ENCODE results near the gene GADD45A.
A peak's percentile ranks its signal among the peaks of the same experiment; 100 is the strongest.

GADD45A gene

GRCh38 chr1:67688526-67689219 is 3.7 kb downstream of the GADD45A start:
- DNase-seq (ENCODE audit: low spot score) (peak; percentile 31), FAIRE-seq (no peak)

DNA sequence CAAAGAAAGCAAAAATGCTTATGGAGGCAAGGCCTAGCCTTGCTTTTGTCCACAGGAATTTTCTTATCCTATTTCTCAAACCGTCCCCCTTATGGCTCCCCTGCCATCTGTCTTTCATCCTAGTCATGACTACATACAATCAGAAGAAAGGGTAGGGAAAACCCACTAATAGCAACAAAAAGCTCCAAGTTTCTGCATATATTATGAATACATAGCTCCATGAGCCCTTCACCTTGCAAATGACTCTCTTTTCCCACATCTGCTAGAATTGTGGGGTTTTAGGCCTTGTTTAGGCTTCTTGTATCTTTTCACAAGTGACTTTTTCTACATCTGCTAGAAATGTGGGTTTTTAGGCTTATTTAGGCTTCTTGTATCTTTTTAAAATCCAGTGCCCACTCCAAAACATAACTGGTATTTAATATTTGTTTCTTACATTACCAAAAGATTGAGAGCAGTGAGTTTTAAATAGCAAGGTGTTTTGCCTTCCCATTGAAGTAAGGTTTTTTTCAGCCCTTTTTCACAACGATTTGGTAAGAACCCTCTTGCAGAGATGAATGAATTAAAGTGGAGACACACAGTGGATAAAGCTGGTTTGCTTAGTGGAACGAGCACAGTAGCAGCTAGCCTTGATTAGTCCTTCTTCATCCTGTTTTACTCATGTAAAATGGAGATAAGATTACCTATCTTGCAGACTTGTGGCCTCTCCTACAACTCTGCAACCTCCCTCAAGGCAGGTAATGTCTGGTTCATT is 4.4 kb downstream of the GADD45A start:
- FAIRE-seq (no peak), DNase-seq (ENCODE audit: low spot score) (peak; percentile 37)

DNA sequence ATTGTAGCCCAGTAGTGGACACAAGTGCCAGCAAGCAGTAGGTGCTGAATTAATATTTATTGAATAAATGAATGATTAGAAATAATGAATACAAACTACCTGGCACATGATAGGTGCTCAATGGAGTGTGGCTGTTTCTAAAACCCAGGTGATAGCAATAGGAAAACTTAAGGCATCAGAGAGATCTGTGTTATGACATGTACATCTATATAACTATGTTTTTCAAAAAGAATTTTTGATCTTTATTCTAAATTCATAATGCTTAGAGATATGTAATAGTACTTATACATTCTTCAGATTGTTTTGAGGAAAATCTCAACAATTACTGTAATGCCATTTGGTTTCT is 5.0 kb downstream of the GADD45A start:
- peak; percentile 37 for DNase-seq (ENCODE audit: low spot score)
- no peak for FAIRE-seq

DNA sequence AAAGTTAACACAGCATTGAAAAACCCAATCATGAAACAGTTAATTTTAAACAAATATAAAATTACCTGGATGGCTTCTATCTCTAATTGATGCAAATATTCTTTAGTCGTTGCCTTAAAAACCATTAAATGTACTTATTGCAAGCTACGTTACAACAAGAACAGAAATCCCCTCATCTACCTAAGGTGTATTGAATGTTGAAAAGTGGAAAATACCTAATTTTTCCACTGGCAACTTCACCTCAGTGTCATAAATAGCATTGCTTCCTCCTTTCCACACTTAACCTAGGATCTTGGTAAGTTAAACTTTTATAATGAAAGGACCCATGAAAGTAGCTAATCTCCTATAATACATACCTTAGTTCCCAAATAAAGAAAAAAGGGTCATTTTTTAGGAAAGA is 5.4 kb downstream of the GADD45A start:
- DNase-seq (ENCODE audit: low spot score) (no peak), FAIRE-seq (no peak)

GRCh38 chr1:67691712-67692111 is 6.7 kb downstream of the GADD45A start:
- DNase-seq (ENCODE audit: low spot score), result no peak
- no peak for FAIRE-seq

- no peak for FAIRE-seq
These were observed 11.0 kb downstream of the GADD45A start for GRCh38 chr1:67695963-67696362.

DNA sequence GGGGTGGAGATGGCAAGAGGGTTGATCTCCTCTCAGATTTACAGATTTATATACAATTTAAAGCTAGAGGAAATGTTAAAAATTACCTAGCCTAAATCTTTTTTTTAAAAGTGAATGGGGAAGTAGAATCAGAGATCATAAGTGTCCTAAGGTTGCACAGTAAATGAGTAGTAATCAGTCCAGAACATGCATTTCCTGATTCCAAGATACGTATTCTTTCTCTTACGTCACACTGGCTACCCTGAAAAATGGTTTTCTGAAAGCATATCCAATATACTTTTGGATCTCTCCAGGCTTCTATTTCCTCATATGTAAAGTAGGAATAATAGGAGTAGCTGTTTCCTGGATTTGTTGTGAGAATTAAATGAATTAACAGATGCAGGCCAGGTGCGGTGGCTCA is 11.7 kb downstream of the GADD45A start:
- FAIRE-seq (no peak), DNase-seq (ENCODE audit: low spot score) (no peak)

More at GRCh38 chr1:67695963-67696362, 11.0 kb downstream of the GADD45A start:
- no peak for DNase-seq (ENCODE audit: low spot score)

- FAIRE-seq, result no peak
- peak; percentile 24 for DNase-seq (ENCODE audit: low spot score)
These were observed 15.2 kb downstream of the GADD45A start for GRCh38 chr1:67700220-67700619.

GRCh38 chr1:67700692-67701410 is 15.8 kb downstream of the GADD45A start:
- DNase-seq (ENCODE audit: low spot score) (peak; percentile 93), FAIRE-seq (peak; percentile 68)

GRCh38 chr1:67701876-67702275 is 16.9 kb downstream of the GADD45A start:
- FAIRE-seq, result no peak
- no peak for DNase-seq (ENCODE audit: low spot score)

GRCh38 chr1:67704351-67704750 is 19.4 kb downstream of the GADD45A start:
- FAIRE-seq (no peak), DNase-seq (ENCODE audit: low spot score) (no peak)

DNA sequence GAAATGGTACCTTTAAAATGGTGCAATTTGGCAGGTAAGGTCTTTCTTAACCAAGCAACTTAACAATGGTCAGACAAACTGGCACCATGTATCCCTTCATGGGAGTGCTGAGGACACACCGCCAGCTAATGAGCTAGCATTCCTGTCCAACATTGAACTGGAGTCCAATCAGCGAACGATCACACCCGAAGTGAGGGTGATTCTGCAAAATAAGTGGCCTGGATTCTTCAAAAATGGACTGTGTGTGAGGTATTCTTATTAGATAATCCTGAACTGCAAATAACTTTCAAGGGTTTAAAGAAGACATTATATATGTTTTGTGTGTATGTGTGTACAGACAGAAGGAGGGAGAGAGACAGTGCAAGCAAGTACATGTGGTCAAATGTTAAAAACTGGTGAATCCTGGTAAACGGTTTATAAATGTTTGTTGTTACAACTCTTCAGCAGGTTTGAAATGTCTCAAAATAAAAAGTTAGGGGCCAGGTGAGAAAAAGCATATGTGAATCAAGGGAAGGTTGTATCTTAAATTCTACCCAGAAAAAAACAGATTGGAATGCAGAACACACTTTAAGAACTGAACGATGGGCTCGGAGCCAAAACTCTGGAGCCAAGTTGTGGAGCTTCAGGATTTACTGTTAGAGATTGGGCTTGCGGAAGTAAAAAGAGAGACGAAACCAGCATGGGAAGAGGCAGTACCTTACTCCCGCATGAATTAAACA is 20.9 kb downstream of the GADD45A start:
- DNase-seq (ENCODE audit: low spot score), result no peak
- FAIRE-seq, result no peak

DNA sequence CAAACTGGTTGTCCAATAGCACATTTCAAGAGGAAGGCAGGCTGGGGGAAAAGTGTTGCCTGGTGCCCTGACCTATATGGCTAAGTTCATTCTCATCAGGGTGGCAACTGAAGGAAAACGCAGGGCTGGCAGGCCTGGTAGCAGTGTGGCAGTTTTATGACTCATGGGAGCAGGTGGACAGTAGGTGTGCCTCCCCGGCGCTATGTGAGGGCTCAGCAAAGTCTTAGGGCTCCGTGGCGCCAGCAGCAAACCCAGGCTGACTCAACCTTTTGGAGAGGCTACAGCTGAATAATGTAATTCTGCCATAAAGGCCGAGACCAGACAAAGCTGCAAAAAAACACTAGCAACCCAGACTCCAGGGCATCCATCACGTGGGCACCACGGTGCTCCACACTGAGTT is 23.6 kb downstream of the GADD45A start:
- peak; percentile 73 for FAIRE-seq

DNA sequence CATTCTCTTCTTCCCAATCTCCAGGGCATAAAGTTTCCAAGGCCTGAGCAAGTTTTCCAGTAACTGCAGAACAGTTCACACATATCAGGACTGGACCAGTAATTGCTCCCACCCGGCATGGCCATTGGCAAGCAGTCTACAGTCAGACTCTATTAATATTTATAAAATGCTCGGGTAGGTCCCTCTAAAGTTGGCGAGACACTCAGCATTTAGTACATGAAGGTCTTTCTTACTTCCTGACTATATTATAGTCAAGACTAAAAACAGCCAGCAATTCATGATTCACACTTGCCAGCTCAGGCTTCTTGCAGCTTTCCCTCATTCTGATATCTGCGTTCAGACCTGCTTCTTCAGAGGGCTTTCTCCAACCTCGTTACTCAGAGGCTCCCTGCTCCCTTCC is 25.4 kb downstream of the GADD45A start:
- DNase-seq (ENCODE audit: low spot score), result peak; percentile 62

More for the DNA sequence above, 23.6 kb downstream of the GADD45A start:
- peak; percentile 82 for DNase-seq (ENCODE audit: low spot score)

DNA sequence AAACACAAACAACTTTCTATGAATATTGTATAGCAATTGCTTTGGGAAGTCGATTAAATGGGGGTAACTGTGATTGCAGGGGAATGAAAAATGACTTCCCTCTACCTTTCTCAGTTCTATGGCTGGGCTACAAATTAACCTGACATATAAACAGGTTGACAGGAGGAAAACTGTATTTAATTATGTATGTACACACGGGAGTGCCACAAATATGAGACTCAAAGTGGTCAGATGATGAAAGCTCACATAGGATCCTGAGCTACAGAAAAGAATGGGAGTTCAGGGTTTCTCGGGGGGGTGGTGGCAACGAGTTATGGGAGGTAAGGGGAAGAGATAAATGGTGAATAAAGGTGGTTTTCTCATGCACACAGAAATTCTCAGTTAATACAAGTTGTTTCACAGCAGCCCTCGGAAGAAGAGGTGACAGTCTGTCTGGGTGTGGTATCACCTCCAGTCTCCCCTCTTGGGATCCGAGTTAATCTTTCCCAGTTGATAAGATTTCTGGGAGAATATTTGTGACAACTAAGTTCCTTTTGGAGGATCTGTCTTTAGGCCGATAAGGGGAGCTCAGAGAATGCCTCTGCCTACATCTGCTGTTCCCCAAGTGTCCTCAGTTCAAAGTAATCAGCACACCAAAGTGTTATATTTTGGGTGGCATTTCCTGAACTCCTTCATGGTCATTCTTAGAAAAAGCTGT is 26.3 kb downstream of the GADD45A start:
- FAIRE-seq (no peak), DNase-seq (ENCODE audit: low spot score) (no peak)

More for the DNA sequence above, 25.4 kb downstream of the GADD45A start:
- FAIRE-seq, result peak; percentile 75

DNA sequence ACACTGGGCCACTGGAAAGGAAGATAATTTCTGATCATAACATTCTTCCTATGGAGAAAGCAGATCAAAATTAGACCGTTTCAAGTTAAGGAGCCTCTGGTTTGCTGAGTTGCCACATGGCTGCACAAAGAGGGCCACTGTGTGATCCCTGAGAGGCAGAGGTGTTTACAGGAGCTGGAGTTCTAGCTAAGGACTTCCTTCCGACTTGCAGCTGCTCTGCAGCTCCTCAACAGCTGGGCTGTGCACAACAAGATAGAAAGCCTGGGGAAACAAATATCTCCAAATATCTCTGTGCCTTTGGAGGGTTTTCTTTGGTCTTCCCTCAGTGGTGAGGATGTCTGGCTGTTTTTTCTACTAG is 26.8 kb downstream of the GADD45A start:
- FAIRE-seq (no peak), DNase-seq (ENCODE audit: low spot score) (no peak)

DNA sequence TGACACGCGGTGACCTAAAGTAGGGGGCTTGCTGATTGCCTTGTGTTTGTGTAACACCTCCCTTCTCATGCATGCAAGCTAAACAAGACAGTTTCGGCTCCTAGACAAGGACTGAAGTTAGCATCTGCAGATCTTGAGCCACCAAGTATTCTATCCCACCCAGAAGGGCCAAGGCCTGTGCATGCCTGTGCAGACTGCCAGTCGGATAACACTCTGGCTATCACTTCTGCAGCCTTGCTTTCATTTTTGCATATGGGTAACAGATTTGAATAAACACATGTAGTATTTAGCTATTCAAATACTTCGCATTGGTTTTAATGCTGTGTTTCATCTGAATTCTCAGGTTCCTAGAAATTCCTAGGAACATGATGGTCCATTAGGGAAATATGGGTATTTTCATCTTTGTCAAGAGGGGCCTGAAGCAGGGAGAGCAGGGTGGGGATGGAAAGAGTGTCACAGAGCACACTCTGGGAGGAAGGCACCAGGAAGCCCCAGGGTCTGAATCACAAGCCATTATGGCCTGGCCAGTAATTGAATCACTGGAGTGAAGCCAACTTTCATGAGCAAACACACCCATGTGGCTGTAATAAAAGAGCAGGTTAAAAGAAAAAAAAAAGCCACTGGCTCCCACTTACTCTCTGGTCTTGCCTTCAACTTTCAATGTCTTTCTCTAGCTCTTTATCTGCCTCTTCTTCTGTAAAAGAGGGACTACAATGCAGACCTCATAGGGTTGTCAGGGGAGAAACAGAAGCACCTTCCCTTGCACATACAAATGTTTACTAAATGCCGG is 28.3 kb downstream of the GADD45A start:
- DNase-seq (ENCODE audit: low spot score) (peak; percentile 82), FAIRE-seq (peak; percentile 85)

DNA sequence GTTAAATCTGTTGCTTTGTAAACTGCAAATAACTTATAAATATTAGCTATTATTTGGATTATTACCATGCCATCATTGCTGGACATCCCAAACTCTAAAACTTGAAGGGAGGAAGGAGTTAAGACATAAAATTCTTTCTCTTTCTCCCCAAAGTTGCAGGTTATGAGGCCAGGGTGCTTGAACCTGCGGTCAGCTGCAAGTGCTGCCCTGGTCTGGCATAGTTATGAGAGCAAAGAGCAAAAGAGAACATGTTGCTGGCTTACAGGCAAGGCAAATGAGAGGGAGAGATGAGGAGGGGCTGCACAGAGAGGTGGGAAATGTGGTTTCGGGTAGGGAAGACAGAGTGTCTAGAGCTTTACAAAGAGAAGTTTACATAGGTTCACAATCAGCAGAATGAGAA is 30.8 kb downstream of the GADD45A start:
- FAIRE-seq, result no peak
- no peak for DNase-seq (ENCODE audit: low spot score)

- FAIRE-seq, result no peak
These were observed 31.8 kb downstream of the GADD45A start for GRCh38 chr1:67716800-67717199.

GRCh38 chr1:67717876-67718275 is 32.9 kb downstream of the GADD45A start:
- peak; percentile 41 for DNase-seq (ENCODE audit: low spot score)
- FAIRE-seq, result no peak

More at GRCh38 chr1:67716800-67717199, 31.8 kb downstream of the GADD45A start:
- no peak for DNase-seq (ENCODE audit: low spot score)
